Right renal pelvis (tissue), 4 donors: ENCODE measurements around the gene TTC9B. TPM values are rescaled to one million over a fixed set of nuclear protein-coding genes. Genes with fewer than 3 reads are reported as not detected.

Experiments
- DNase-seq, 4 donors: peaks; one replicate each; pipeline ENCODE4 v3.0.0-alpha.2; 2013; ENCODE audit warnings: low read depth in 4 of 4, low spot score in 3 of 4, missing footprints in 1 of 4
- polyA plus RNA-seq, 4 donors: library from polyadenylated mRNA; unstranded; fragments of 120-200 nt; gene quantifications; one replicate each; pipeline ENCODE4 v1.2.1, GENCODE V29; 2013; ENCODE audit not compliant: insufficient read length in 4 of 4

TTC9B gene
- polyA plus RNA-seq, 4 donors, result 0.10 to 0.19 (median 0.17) TPM; not detected in 1

- no peak for DNase-seq
Observed at GRCh38 chr19:40249201-40249600, 31.0 kb upstream of the TTC9B start.

- DNase-seq, result no peak
Observed at GRCh38 chr19:40247735-40248262, 29.6 kb upstream of the TTC9B start.

- no peak for DNase-seq
Observed at GRCh38 chr19:40247178-40247577, 29.0 kb upstream of the TTC9B start.

- DNase-seq, result no peak
Observed at GRCh38 chr19:40246292-40247073, 28.3 kb upstream of the TTC9B start.

GRCh38 chr19:40245506-40246128, 27.4 kb upstream of the TTC9B start:
- DNase-seq, result no peak

- no peak for DNase-seq
Observed at GRCh38 chr19:40244579-40245317, 26.6 kb upstream of the TTC9B start.

GRCh38 chr19:40243181-40243580, 25.0 kb upstream of the TTC9B start:
- DNase-seq, result no peak

GRCh38 chr19:40242480-40242879, 24.3 kb upstream of the TTC9B start:
- no peak for DNase-seq

- DNase-seq, result no peak
Observed at GRCh38 chr19:40241809-40242384, 23.7 kb upstream of the TTC9B start.

- DNase-seq, result no peak
Observed at GRCh38 chr19:40241125-40241808, 23.1 kb upstream of the TTC9B start.

- no peak for DNase-seq
Observed at GRCh38 chr19:40240332-40240731, 22.1 kb upstream of the TTC9B start.

- no peak for DNase-seq
Observed at GRCh38 chr19:40239415-40240226, 21.4 kb upstream of the TTC9B start.

GRCh38 chr19:40238775-40239174, 20.6 kb upstream of the TTC9B start:
- no peak for DNase-seq

- no peak for DNase-seq
Observed at GRCh38 chr19:40237791-40238190, 19.6 kb upstream of the TTC9B start.

GRCh38 chr19:40236366-40236765, 18.2 kb upstream of the TTC9B start:
- no peak for DNase-seq

GRCh38 chr19:40236026-40236355, 17.8 kb upstream of the TTC9B start:
- no peak for DNase-seq

GRCh38 chr19:40235238-40236025, 17.2 kb upstream of the TTC9B start:
- no peak for DNase-seq

GRCh38 chr19:40234429-40235237, 16.4 kb upstream of the TTC9B start:
- DNase-seq, result no peak
